ENCODE measurements around the gene TMEM123.

TMEM123 gene

GRCh38 chr11:102465696-102466095, 13.1 kb upstream of the TMEM123 start:
- DNase-seq: no peak
- TF ChIP-seq GATA1 (IDR thresholded peaks at IDR 0.05; ENCODE audit: low read depth, low read length) (no peak), POLR2A (IDR thresholded peaks at IDR 0.05; ENCODE audit: low read length) (no peak)

DNA sequence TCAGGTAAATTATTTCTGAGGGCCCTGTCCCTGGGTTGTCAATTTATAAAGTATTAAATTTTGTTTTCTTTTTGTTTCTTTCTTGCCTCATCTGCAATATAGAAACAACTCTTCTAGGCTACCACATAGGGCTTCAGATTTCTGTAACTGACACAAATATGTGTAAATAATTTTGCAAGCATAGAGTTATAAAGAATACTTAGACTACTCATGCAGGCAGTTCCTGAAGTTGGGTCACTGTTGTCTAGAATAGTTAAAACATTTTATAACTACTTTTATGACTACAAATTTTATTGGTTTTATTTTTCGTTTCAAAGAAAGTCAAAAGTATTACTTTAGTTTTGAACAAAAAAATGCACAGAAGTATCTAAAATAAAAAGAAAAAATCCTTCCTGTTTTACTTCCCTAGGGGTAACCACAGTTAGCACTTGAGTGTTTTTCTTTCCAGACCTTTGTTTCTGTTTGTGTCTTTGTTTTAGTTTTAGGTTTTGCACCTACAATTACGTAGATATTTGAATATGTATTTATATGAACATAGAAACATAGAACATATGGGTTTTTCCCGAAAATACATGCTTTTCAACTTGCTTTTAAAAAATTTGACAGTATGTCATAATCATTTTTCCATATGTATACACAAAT, 12.4 kb upstream of the TMEM123 start:
- DNase-seq: no peak
- TF ChIP-seq GATA1 (IDR thresholded peaks at IDR 0.05; ENCODE audit: low read depth, low read length) (no peak), POLR2A (IDR thresholded peaks at IDR 0.05; ENCODE audit: low read length) (no peak)

DNA sequence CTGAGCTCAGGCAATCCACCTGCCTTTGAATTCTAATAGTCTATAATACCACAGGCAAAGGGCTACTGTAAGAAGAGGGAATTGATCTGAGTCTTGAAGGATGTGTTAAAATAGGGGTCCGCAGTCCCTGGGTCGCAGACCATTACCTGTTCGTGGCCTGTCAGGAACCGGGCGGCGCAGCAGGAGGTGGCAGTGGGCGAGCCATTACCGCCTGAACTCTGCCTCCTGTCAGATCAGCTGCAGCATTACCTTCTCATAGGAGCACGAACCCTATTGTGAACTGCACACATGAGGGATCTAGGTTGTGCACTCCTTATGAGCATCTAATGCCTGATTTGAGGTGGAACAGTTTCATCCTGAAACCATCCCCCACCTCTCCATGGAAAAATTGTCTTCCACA, 11.5 kb upstream of the TMEM123 start:
- no peak for DNase-seq
- TF ChIP-seq GATA1 (IDR thresholded peaks at IDR 0.05; ENCODE audit: low read depth, low read length) (no peak), POLR2A (IDR thresholded peaks at IDR 0.05; ENCODE audit: low read length) (no peak)

- TF ChIP-seq POLR2A (IDR thresholded peaks at IDR 0.05; ENCODE audit: low read length): no peak
Measured at GRCh38 chr11:102462610-102463009, 10.0 kb upstream of the TMEM123 start.

DNA sequence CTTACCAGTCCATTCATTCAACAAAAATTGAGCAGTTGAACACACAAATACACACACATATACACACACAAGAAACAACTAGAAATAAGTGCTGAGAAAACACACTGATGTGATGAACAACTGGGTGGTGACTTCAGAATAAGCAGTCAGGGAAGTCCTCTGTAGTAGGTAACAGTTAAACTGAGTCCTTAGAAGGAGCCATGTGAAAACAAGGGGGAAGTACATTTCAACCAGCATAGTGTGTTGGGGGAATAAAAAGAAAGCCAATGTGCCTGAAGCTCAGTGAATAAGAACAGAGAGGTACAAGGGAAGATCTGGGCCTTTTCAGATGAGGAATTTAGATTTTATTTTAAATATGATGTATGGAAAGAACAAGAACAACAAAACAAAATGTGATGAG, 6.8 kb upstream of the TMEM123 start:
- no peak for DNase-seq
- no peak for TF ChIP-seq POLR2A (IDR thresholded peaks at IDR 0.05; ENCODE audit: low read length)
- TF ChIP-seq GATA1 (IDR thresholded peaks at IDR 0.05; ENCODE audit: low read depth, low read length): no peak

More at GRCh38 chr11:102462610-102463009, 10.0 kb upstream of the TMEM123 start:
- DNase-seq: no peak

DNA sequence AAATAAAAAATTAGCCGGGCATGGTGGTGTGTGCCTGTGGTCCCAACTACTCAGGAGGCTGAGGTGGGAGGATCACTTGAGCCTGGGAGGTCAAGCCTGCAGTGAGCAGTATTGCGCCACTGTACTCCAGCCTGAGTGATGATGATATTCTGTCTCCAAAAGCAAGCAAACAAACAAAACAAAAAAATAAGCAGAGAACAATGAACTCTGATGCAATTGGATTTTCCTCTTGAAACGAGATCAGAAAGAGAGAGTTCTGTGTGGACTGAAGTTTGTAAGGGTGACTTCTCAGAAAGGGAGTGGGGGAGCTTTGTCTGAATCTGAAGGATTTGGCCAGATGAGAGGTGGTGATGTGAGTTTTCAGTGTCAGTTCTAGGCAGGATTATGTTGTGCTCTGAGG, 6.0 kb upstream of the TMEM123 start:
- DNase-seq: no peak
- TF ChIP-seq POLR2A (IDR thresholded peaks at IDR 0.05; ENCODE audit: low read length) (no peak), GATA1 (IDR thresholded peaks at IDR 0.05; ENCODE audit: low read depth, low read length) (no peak)

GRCh38 chr11:102457865-102458264, 5.3 kb upstream of the TMEM123 start:
- DNase-seq: no peak
- TF ChIP-seq GATA1 (IDR thresholded peaks at IDR 0.05; ENCODE audit: low read depth, low read length) (no peak), POLR2A (IDR thresholded peaks at IDR 0.05; ENCODE audit: low read length) (no peak)

- TF ChIP-seq GATA1 (IDR thresholded peaks at IDR 0.05; ENCODE audit: low read depth, low read length) (no peak), POLR2A (IDR thresholded peaks at IDR 0.05; ENCODE audit: low read length) (no peak)
- DNase-seq: no peak
Measured at GRCh38 chr11:102457056-102457677, 4.6 kb upstream of the TMEM123 start.

DNA sequence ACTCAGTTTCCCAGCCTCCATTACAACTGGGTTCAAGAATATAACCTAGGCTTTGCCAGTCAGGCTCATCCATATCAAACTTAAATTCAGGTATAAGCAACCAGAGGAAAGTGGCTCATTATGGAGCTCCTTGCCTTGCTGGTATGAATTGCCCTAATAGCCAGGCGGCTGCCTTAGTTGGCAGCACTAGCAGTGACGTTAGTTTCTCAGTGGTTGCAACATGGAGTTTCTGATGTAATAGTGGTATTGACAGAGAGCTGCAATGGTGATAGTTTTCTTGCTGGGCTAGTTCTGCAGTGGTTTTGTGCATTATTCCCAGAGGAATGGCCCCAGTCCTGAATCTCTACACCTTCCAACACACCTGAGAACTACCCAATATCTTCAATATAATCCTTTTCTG, 3.8 kb upstream of the TMEM123 start:
- DNase-seq: no peak
- TF ChIP-seq GATA1 (IDR thresholded peaks at IDR 0.05; ENCODE audit: low read depth, low read length) (no peak), POLR2A (IDR thresholded peaks at IDR 0.05; ENCODE audit: low read length) (no peak)

GRCh38 chr11:102453921-102454320, 1.4 kb upstream of the TMEM123 start:
- no peak for TF ChIP-seq GATA1 (IDR thresholded peaks at IDR 0.05; ENCODE audit: low read depth, low read length)
- no peak for TF ChIP-seq POLR2A (IDR thresholded peaks at IDR 0.05; ENCODE audit: low read length)
- DNase-seq: no peak

GRCh38 chr11:102453302-102453695, 734 bp upstream of the TMEM123 start:
- peak; percentile 34 to 36 for DNase-seq
- TF ChIP-seq POLR2A (IDR thresholded peaks at IDR 0.05; ENCODE audit: low read length) (no peak), GATA1 (IDR thresholded peaks at IDR 0.05; ENCODE audit: low read depth, low read length) (no peak)

DNA sequence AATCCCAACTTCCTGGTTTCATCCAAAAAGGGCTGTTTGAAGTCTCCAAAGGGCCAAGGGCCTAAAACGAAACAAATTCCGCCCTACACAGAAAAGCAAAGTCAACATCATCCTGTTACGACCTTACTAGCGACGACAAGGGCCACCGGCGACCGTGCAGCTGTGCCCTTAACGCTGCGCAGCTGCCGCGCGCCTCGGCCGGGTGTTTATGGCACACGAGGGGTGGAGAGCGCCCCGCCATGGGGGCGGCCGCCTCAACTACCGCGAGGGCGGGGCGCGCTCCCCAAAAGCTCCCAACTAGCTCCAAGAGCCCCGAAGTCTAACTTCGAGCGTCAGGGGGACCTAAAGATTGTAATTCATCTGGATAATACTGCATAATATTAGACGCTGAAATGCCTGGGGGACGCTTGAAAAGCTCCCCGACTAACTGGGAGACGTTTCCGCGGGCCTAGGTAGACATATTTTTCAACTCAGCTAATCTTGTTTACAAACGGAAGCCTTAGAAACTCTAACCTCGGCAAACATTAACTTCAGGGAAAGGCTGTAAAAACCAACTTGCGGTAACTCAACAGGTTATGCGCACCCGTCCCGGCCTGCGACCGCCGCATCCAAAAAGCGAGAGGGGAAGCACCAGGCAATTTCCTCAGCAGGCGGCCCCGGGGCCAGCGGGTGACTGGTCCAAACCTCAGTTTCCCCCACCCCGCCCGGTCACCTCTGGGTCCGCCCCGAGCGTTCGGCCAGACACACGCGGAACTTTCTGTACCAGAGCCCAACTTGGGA, 694 bp downstream of the TMEM123 start:
- peak; percentile 36 for TF ChIP-seq POLR2A (IDR thresholded peaks at IDR 0.05; ENCODE audit: low read length)
- TF ChIP-seq GATA1 (IDR thresholded peaks at IDR 0.05; ENCODE audit: low read depth, low read length): no peak
- DNase-seq: peak; percentile 64 to 70

- DNase-seq: peak; percentile 22 to 56
- TF ChIP-seq GATA1 (IDR thresholded peaks at IDR 0.05; ENCODE audit: low read depth, low read length) (no peak), POLR2A (IDR thresholded peaks at IDR 0.05; ENCODE audit: low read length) (no peak)
Measured at GRCh38 chr11:102451041-102451680, 1.4 kb downstream of the TMEM123 start.
